Stomach (tissue), 4 donors: Measurements from ENCODE around the gene GLB1L3.

Experiments
- EP300 ChIP-seq: sonication (generic); formaldehyde crosslinking; IDR thresholded peaks from one replicate; pipeline ENCODE4 v1.6.1; 2017; ENCODE audit warnings: antibody characterized with exemption
- POLR2A ChIP-seq, 4 donors: fragments of 450-650 bp; IDR thresholded peaks; one replicate each; pipeline ENCODE4 v1.6.1; 2016; ENCODE audit warnings: antibody characterized with exemption in 4 of 4, control low read depth in 2 of 4, mild to moderate bottlenecking in 1 of 4, moderate library complexity in 1 of 4
- POLR2AphosphoS5 ChIP-seq, 3 donors: sonication (generic); formaldehyde crosslinking; IDR thresholded peaks; one replicate each; pipeline ENCODE4 v1.6.1; 2016; ENCODE audit warnings: antibody characterized with exemption in 3 of 3
- TF ChIP-seq, protein P1 (sequence below), 7 experiments: fragments of 450-650 bp in 4 of 7; fragments of 200-600 bp in 3 of 7; sonication (generic) in 3 of 7; IDR thresholded peaks; one replicate each; pipeline ENCODE4 v1.5.1; 2016 to 2019; ENCODE audit warnings: antibody characterized with exemption in 7 of 7, control low read depth in 2 of 7, mild to moderate bottlenecking in 1 of 7

GRCh38 chr11:134283461-134284230 is 7.5 kb downstream of the GLB1L3 start:
- TF ChIP-seq, protein P1, sequence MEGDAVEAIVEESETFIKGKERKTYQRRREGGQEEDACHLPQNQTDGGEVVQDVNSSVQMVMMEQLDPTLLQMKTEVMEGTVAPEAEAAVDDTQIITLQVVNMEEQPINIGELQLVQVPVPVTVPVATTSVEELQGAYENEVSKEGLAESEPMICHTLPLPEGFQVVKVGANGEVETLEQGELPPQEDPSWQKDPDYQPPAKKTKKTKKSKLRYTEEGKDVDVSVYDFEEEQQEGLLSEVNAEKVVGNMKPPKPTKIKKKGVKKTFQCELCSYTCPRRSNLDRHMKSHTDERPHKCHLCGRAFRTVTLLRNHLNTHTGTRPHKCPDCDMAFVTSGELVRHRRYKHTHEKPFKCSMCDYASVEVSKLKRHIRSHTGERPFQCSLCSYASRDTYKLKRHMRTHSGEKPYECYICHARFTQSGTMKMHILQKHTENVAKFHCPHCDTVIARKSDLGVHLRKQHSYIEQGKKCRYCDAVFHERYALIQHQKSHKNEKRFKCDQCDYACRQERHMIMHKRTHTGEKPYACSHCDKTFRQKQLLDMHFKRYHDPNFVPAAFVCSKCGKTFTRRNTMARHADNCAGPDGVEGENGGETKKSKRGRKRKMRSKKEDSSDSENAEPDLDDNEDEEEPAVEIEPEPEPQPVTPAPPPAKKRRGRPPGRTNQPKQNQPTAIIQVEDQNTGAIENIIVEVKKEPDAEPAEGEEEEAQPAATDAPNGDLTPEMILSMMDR (IDR thresholded peaks at IDR 0.05) = no peak
- TF ChIP-seq EP300 (no peak), POLR2A (IDR thresholded peaks at IDR 0.05) (no peak), POLR2AphosphoS5 (IDR thresholded peaks at IDR 0.05) (no peak)
